Caco-2 (cell line): Measurements from ENCODE around the gene ST6GALNAC3. TPM values are rescaled to one million over a fixed set of nuclear protein-coding genes. Genes with fewer than 3 reads are reported as not detected.

ENCODE experiments used
- BruUV-seq: library from RNA; stranded (reverse); fragments of 400-500 nt; replicated peaks from 2 replicates; lab custom pipeline; 2021; lab: Mats Ljungman, UMichigan
- CTCF ChIA-PET: fragments of 300-600 bp; sonication (Branson Sonifier 250); formaldehyde crosslinking; loops from one replicate; lab custom pipeline; 2022; ENCODE audit warnings: antibody characterized with exemption; lab: Charles Lee
- POLR2A ChIA-PET: fragments of 300-600 bp; sonication (Branson Sonifier 250); formaldehyde crosslinking; loops from one replicate; lab custom pipeline; 2022; ENCODE audit warnings: antibody characterized with exemption; lab: Charles Lee
- DNase-seq, 2 experiments: peaks; one replicate each; pipeline versions ENCODE4 v3.0.0 to v3.0.0-alpha.2; 2020 to 2022
- H3K27me3 ChIP-seq: replicated peaks from 2 replicates; pipeline ENCODE4 v1.6.0; 2011; ENCODE audit warnings: low read length; ENCODE audit not compliant: control insufficient read depth, insufficient read depth
- H3K36me3 ChIP-seq: 2 replicates; pipeline ENCODE4 v1.5.1; 2011; ENCODE audit warnings: low read length; ENCODE audit not compliant: control insufficient read depth, insufficient read depth
- H3K4me1 ChIP-seq: fragments of 250-450 bp; sonication (Bioruptor Pico); 2 replicates; pipeline ENCODE4 v1.5.1; 2020; ENCODE audit warnings: mild to moderate bottlenecking
- H3K4me3 ChIP-seq: 2 replicates; pipeline ENCODE4 v1.5.1; 2011; ENCODE audit warnings: low read depth, mild to moderate bottlenecking, control low read depth, low read length
- H3K9me3 ChIP-seq: fragments of 250-450 bp; sonication (Bioruptor Pico); 2 replicates; pipeline ENCODE4 v1.5.1; 2020; ENCODE audit warnings: mild to moderate bottlenecking, moderate library complexity
- H3K27ac Mint-ChIP-seq: one replicate; pipeline ENCODE4 v1.8.0; 2022; ENCODE audit warnings: mixed read lengths; ENCODE audit not compliant: unreplicated experiment
- H3K27me3 Mint-ChIP-seq: one replicate; pipeline ENCODE4 v1.8.0; 2022; ENCODE audit warnings: mixed read lengths; ENCODE audit not compliant: insufficient read depth, unreplicated experiment
- H3K36me3 Mint-ChIP-seq: one replicate; pipeline ENCODE4 v1.8.0; 2022; ENCODE audit warnings: mild to moderate bottlenecking, mixed read lengths; ENCODE audit not compliant: insufficient read depth, unreplicated experiment
- H3K4me1 Mint-ChIP-seq: one replicate; pipeline ENCODE4 v1.8.0; 2022; ENCODE audit warnings: low read depth, mixed read lengths; ENCODE audit not compliant: unreplicated experiment
- H3K4me3 Mint-ChIP-seq: one replicate; pipeline ENCODE4 v1.8.0; 2022; ENCODE audit warnings: mild to moderate bottlenecking, moderate library complexity, mixed read lengths; ENCODE audit not compliant: unreplicated experiment
- H3K9me3 Mint-ChIP-seq: one replicate; pipeline ENCODE4 v1.8.0; 2022; ENCODE audit warnings: mixed read lengths; ENCODE audit not compliant: unreplicated experiment
- CTCF ChIP-seq, 2 experiments: fragments of 200-600 bp in 1 of 2; IDR thresholded peaks; 1 replicate in 1 of 2; 2 replicates in 1 of 2; pipeline versions ENCODE4 v1.5.1 to v1.8.0; 2011 to 2022; ENCODE audit warnings: antibody characterized with exemption in 1 of 2, control low read depth in 1 of 2, inconsistent platforms in 1 of 2, low read depth in 1 of 2, low read length in 1 of 2, mild to moderate bottlenecking in 1 of 2, moderate library complexity in 1 of 2; ENCODE audit not compliant: insufficient read depth in 1 of 2, severe bottlenecking in 1 of 2, unreplicated experiment in 1 of 2
- intact Hi-C: fragments of 100-400 bp; cut with micrococcal nuclease; formaldehyde crosslinking; loops from one replicate; pipeline ENCODE4 v1.10.0; 2022; ENCODE audit not compliant: unreplicated experiment
- total RNA-seq: library from RNA; stranded (reverse); gene quantifications from 2 replicates; pipeline ENCODE4 v1.2.3, GENCODE V29; 2022

ST6GALNAC3 gene
- total RNA-seq, 1 experiment from 2014 or later = 16.0 TPM

DNA sequence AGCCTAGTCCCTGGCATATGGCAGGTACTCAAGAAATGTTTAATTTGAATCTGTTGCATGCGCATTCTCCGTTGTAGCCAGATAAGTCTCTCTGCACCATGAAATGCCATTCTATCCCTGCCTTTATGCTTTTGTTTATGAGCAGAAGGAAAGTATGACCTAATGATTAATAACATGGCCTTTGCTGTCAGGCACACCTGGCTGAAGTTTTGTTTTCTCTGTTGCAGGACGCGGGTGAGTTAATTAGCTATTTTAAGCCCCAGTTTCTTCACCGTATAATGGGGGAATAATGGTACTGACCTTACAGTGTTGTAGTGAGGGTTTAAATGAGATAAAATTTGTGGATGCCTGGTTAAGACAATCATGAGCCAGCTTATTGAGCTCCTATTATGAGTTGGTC, 87.7 kb downstream of the ST6GALNAC3 start:
- H3K27me3 Mint-ChIP-seq = no peaks in the 10 kb centered on the region
- H3K36me3 Mint-ChIP-seq = no peaks in the 10 kb centered on the region
- no peaks in the 10 kb centered on the region for H3K9me3 Mint-ChIP-seq
- Histone ChIP-seq H3K27me3 (no peaks in the 10 kb centered on the region), H3K4me3 (no peak overlapping the region), H3K4me1 (no peaks in the 10 kb centered on the region), H3K9me3 (no peaks in the 10 kb centered on the region), H3K36me3 (no peaks in the 10 kb centered on the region)
- no peak for DNase-seq
- TF ChIP-seq CTCF (IDR thresholded peaks at IDR 0.05; ENCODE audit: insufficient read depth in 1 of 2, low read depth in 1 of 2, low read length in 1 of 2, severe bottlenecking in 1 of 2, unreplicated experiment in 1 of 2) = no peak
- no peak overlapping the region for H3K4me3 Mint-ChIP-seq
- ChIA-PET POLR2A (no interaction called here), CTCF (no interaction called here)
- no peak overlapping the region for H3K27ac Mint-ChIP-seq
- H3K4me1 Mint-ChIP-seq = peaks cover 6% of the 10 kb centered on the region
- BruUV-seq = no TSS peak
- intact Hi-C loops = no loop called here

DNA sequence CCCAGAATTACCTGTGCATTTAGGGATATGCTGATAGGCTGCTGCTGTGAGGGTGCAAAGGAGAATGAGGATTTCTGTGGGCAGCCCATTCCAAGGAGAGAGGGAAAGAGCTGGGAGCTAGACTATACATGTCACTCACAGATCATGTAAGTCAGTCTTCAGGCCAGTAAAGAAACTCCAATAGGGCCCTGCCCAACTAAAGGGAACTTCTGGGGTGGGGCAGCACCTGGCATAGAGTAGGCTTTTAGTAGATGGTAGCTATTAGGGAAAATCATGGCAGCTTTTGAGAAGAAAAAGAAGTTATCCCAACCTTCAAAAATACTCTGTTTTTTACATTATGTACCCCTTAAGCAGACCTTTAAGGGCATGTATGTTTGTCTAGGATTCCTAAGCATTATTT, 89.6 kb downstream of the ST6GALNAC3 start:
- peaks cover 6% of the 10 kb centered on the region for H3K4me1 Mint-ChIP-seq
- no peaks in the 10 kb centered on the region for H3K27me3 Mint-ChIP-seq
- no peak for TF ChIP-seq CTCF (IDR thresholded peaks at IDR 0.05; ENCODE audit: insufficient read depth in 1 of 2, low read depth in 1 of 2, low read length in 1 of 2, severe bottlenecking in 1 of 2, unreplicated experiment in 1 of 2)
- no peak for DNase-seq
- POLR2A ChIA-PET = no interaction called here
- Histone ChIP-seq H3K27me3 (no peaks in the 10 kb centered on the region), H3K4me1 (no peaks in the 10 kb centered on the region), H3K9me3 (no peaks in the 10 kb centered on the region), H3K36me3 (no peaks in the 10 kb centered on the region), H3K4me3 (no peak overlapping the region)
- no peaks in the 10 kb centered on the region for H3K9me3 Mint-ChIP-seq
- BruUV-seq = no TSS peak
- CTCF ChIA-PET = no interaction called here
- H3K36me3 Mint-ChIP-seq = no peaks in the 10 kb centered on the region
- intact Hi-C loops = no loop called here
- H3K27ac Mint-ChIP-seq = no peak overlapping the region
- H3K4me3 Mint-ChIP-seq = no peak overlapping the region

DNA sequence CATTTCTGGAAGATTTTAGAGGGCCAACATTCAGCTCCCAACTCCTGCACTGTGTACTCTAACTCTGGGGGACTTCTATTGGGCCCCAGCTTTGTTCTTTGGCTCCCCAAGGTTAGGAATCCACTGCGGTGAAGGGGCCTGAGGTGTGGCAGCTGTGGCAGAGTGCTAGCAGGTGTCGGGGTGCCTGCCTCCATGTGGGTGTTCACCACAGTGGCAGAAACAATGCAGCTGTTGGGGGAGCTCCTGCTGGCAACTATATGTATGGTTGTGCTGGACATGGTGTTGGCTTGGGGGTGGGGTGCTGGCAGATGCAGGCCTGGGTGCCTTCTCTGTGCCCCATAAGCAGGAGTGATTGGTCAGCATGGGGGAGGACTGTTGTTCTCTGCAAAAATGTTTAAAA, 95.5 kb downstream of the ST6GALNAC3 start:
- BruUV-seq = no TSS peak
- H3K36me3 Mint-ChIP-seq = peaks cover 5% of the 10 kb centered on the region
- CTCF ChIA-PET = no interaction called here

More for the DNA sequence above, 95.5 kb downstream of the ST6GALNAC3 start:
- no peaks in the 10 kb centered on the region for H3K27me3 ChIP-seq
- POLR2A ChIA-PET = no interaction called here
- Mint-ChIP-seq H3K4me3 (no peak overlapping the region), H3K27me3 (no peaks in the 10 kb centered on the region), H3K27ac (no peak overlapping the region), H3K4me1 (no peaks in the 10 kb centered on the region), H3K9me3 (no peaks in the 10 kb centered on the region)
- DNase-seq = no peak
- no peak overlapping the region for H3K4me3 ChIP-seq
- no peaks in the 10 kb centered on the region for H3K4me1 ChIP-seq
- no peaks in the 10 kb centered on the region for H3K9me3 ChIP-seq
- intact Hi-C loops = no loop called here
- TF ChIP-seq CTCF (IDR thresholded peaks at IDR 0.05; ENCODE audit: insufficient read depth in 1 of 2, low read depth in 1 of 2, low read length in 1 of 2, severe bottlenecking in 1 of 2, unreplicated experiment in 1 of 2) = no peak
- no peaks in the 10 kb centered on the region for H3K36me3 ChIP-seq
